HG03097 (cell line): ENCODE results near the gene LMF1.
"Not testable (repeated sequence)": the region's sequence is repeated elsewhere in the genome, so short reads cannot be mapped to it uniquely, and the experiment has no call there.

Source experiments
- ATAC-seq: cut with Tn5 transposase; IDR thresholded peaks from one replicate; pipeline ENCODE4 v1.9.1; 2021; ENCODE audit not compliant: unreplicated experiment, low FRiP score

LMF1 gene

GRCh38 chr16:839643-840408 is 131.0 kb downstream of the LMF1 start:
- no peak for ATAC-seq

- ATAC-seq: no peak
These were observed 132.0 kb downstream of the LMF1 start for GRCh38 chr16:838741-839140.

DNA sequence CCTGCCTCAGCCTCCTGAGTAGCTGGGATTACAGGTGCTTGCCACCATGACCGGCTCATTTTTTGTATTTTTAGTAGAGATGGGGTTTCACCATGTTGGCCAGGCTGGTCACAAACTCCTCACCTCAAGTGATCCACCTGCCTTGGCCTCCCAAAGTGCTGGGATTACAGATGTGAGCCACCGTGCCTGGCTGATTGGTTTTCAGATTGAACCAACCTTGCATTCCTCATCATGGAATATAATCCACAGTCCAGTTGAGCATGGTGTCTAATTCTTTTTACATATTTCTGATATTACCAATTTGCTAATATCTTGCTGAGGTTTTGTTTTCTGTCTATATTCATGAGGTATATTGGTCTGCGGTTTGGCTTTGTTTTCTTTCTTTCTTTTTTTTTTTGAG is 134.0 kb downstream of the LMF1 start:
- not testable (repeated sequence) for ATAC-seq

DNA sequence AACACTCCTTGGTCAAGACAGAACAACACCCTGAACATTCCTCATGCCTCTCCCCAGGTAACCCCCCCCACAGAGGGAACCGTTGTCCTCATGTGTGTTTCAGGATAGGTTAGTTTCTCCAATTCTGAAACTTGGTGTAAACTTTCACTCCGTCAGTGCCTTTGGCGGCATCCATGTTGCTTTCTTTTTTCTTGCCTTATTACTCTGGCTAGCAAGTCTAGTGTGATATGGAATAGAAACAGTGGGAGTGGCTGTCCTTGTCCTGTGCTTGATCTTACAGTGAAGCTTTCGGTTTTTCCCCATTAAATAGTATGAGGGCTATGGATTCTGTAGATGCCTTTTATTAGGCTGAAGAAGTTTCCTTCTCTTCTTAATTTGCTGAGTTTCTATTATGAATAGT is 134.6 kb downstream of the LMF1 start:
- no peak for ATAC-seq

DNA sequence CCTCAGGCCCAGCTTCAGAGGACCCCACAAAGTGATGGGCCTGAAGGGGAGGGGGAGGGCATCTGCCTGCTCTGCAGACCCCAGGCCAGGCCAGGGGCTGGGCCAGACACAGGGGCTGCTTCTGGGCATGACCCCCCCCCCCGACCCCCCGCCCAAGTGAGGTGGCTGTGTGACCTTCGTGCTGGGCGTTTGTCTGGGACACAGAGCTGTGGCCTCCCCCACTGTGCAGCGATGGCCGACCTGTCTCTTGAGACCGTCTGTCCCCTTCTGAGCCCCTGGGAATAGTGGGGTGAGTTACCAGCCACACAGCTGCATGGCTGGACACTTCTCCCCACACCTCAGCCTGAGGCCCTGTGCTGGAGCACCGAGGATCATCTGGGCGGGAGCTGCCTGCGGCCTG is 135.4 kb downstream of the LMF1 start:
- ATAC-seq: no peak

DNA sequence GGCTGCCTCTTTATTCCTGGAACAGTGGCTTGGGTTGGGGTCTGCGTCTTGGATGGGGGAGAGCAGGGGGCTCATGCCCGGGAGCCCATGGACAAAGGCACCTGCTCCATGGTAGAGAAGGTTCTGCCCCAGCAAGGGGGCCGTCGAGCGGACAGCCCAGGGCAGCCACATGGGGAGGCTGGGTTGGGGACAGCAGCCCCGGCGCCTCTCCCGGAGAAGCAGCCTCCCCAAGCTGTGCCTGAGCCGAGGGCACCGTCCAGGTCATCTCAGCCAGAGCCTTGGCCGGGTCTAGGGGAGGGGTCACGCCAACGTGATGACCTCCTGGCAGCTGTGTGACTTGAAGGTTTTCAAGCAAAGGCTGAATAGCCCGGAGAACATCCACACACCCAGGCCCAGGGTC is 137.4 kb downstream of the LMF1 start:
- ATAC-seq: no peak

DNA sequence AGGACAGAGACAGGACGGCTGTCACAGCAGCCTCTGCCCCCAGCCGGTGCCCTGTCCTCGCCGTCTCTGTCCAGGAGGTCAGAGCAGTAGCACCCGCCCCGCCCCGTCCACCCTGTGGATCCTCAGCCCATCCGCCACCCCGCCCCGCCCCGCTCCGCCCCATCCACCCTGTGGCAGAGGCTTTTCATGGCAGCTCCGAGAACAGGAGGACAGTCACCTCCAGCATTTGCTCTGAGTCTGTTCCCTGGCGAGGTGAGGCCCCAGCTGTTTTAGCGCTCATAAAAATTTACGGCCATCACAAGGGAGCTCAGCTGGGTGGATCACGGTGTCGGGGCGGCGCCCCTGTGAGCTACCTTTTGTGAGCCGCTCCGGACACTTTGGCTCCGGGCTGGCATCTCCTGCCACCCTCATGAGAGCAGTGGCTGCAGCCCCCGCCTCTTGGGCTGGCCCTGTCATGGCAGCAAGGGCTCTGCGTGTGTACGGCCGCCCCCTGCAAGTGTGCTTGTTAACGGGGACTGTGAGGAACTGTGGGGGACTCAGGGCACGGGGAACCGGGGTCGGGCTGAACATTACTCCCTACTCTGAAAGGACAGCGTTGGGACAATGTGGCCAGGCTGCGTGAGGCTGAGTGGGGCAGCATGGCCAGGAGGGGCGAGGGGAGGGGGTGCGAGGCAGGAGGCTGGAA is 138.0 kb downstream of the LMF1 start:
- ATAC-seq: no peak

DNA sequence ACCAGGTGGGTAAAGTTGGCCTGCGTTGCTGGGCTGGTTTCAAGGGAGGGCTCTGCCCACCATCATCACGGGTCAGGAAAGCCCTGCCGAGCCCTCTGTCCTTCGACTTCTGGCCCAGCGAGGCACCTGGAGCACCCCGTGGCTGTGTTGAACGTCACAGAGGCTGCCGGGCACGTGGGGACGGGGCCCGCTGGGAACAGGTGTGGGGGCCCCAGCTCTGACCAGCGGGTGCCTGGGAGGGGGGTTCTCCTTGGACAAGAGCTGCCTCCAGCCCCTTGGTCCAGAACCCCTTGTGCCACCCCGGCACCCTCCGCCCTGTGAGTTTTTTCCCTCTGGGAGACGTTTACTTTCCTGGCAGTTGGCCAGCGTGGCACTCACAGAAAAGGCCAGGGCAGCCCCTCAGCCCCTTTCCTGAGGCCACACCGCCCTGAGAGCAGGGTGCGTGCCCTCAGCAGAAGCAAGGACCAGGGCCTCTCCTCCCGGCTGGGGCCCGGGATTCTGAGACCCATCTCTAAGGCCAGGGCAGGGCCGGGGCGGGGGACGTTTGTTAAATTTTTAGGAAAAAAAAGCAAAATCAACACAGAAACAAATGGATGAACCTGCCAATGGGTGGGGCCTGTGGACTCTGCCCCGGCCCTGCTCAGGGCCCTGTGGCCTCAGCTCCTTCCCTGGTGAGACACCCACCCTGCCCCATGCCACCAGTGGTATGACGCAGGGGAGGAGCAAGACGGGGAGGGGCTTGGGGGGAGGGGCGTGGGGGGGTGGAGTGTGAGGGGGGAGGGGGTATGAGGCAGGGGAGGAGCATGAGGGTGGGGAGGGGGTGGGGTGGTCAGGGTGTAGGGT is 139.0 kb downstream of the LMF1 start:
- ATAC-seq: no peak

DNA sequence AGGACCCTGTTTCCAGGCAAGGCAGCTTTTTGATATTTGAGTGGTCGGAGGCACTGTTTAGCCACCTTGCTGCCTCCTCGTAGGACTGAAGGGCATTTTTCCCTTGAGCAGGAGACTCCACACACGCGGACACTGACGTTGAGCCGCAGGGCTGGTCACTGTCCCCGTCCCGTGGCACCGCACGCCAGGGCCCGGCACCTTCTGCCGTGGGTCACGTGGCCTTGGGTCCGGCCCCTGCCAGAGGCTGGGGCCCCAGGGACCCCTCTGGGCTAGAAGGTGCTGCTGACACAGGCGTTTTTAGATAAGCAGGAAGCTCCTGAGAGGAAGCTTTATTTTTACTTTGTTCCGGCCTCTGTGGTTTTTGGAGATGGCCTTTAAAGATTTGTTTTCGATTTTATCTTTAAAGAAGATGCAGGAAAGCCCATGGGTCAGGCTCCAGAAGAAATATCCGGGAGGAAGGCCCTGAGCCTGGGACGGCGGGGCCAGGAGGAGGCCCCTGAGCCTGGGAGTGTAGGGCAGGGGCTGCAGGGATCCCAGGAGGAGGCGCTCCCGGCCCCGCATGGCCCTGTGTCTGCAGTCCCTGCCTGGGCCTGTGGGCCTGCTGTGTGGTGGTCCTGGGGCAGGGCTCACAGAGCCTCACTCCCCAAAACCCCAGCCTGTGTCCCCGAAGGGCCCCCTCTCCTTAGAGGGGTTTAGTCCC is 139.8 kb downstream of the LMF1 start:
- ATAC-seq: no peak

GRCh38 chr16:830107-830870 is 140.5 kb downstream of the LMF1 start:
- no peak for ATAC-seq

DNA sequence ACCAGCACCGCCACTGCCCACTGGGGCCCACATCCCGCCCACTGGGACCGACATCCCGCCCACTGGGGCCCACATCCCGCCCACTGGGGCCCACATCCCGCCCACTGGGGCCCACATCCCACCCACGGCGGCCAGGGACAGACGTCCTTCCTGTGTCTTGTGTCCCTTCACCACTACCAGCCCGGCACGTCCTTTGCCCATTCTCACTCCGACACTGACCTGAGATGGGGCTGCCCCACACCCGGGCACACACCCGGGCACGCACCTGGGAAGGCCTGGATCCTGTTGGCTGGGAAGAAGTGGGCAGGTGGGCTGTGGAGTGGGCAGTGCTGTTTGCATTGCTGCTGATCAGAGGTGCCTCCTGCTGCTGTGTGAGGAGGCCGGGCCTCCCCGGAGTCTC is 141.9 kb downstream of the LMF1 start:
- no peak for ATAC-seq

DNA sequence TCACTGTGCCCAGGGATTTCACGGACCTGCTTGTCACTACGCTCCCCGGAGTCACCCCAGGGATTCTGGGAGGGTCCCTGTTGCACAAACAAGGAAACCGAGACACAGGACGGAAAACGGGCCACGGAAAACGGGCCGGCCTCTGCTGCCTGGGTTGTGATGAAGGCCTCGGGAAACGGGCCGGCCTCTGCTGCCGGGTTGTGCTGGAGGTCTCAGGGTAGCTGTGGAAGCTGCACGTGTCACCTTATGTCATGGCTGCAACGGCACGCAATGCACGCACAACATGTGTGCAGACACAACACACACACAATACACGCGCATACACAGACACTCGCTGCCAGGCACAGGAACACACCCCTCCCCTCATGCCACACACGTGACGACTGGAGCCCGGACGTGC is 143.3 kb downstream of the LMF1 start:
- ATAC-seq: no peak

DNA sequence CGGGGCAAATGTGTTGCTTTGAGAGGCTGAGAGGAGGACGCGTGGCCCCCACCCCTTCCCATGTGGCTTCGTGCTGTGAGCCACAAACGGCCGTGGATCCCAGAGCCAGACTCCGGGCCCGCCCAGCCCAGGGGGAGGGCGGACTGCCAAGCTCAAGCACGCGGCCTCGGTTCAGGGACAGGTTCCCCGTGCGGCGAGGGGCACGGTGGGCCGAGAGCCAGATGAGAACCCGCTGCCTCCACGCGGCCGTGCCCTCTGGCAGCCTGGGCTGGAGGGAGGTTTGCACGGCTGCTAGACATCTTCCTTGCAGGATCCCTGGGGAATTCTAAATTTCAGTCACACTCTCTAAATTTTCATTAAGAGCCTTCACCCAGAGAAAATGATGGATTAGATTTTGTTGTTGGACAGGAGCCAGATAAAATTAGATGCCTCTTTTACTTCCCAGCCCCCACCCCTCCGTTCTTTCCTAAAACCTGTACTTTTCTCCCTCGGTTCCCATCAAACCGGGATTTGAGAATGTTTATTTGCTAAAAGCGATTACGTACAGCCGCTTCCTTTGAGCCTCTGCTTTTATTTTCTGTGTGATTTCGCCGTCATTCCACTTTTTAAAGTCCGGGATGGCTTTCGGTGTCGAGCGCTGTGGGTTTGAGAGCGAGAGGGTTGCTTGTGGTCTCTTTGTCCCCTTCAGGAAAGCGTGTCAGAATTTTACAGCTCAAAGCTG is 145.3 kb downstream of the LMF1 start:
- no peak for ATAC-seq

- ATAC-seq: no peak
These were observed 146.2 kb downstream of the LMF1 start for GRCh38 chr16:824601-825000.

DNA sequence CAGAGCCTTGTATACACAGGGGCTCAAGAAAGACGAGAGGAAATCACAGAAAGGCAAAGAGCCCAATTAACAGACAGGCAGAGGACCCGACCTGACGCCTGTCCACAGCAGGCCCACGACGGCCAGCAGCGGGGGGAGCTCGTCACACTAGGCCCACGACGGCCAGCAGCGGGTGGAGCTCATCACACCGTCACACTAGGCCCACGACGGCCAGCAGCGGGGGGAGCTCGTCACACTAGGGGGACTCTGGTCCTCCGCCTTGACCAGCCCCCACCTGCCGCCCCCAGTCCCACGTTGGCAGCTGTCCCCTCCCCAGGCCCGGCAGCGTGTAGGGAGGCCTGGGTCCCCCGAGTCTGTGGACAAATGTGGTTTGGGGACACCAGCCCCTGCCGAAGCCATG is 146.6 kb downstream of the LMF1 start:
- ATAC-seq: no peak

DNA sequence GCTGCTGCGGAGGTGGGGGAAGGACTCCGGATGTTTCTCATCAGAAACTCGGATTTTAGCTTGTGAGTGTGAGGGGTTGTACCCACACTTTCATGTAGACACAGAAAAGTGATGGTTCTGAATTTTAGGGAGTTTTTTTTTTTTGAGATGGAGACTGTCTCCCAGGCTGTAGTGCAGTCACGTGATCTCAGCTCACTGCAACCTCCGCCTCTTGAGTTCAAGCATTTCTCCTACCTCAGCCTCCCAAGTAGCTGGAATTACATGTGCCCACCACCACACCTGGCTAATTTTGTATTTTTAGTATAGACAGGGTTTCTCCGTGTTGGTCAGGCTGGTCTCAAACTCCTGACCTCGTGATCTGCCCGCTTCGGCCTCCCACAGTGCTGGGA is 147.9 kb downstream of the LMF1 start:
- no peak for ATAC-seq

DNA sequence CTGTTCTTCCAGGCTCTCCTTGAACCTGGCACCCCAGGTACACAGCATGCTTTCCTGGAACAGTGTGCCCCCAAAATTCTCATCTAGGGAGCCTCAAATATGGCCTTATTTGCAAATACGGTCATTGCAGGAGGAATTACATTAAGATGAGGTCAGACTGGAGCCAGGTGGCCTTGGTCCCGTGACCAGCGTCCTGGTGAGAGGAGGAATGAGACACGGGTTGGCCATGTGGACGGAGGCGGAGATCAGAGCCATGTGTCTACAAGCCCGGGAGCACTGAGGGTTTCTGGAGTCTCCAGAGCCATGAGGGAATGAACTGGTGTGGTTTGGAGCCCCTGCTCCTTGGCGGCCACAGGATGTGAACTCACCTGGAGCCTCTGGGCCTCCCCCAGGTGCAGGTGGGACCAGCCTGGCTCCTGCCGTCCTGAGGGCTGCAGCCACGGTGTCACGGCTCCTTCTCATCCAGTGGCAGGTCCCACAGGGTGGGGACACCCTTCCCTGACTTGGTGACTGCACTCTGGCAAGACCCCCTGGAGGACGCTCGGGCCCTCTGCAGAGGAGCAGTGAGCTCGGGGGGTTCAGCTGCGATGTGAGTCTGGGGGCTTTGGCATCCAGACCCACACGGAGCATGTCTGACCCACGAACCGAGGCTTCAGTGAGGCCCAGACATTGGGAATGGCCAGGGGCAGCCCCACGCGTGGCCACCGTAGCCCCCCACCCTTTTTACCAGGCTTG is 148.4 kb downstream of the LMF1 start:
- ATAC-seq: no peak

DNA sequence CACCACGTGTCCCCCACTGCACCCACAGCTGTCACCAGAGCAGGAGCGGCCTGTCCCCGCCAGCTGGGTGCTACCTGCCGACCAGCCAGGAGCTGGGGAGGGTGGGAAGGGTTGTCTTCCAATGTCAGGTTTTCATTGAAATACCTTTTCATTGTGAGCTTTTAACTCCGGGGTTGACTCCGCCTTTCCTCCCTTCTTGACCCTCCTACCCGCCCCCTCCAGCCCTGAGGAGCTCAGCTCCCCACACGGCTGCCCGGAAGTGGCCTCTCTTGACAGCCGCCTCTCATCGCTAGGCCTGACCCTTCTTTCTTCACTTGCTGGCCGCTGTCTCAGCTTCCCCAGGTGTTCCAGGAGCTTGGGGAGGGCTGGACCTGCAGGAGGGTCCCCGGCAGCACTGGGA is 149.0 kb downstream of the LMF1 start:
- no peak for ATAC-seq

DNA sequence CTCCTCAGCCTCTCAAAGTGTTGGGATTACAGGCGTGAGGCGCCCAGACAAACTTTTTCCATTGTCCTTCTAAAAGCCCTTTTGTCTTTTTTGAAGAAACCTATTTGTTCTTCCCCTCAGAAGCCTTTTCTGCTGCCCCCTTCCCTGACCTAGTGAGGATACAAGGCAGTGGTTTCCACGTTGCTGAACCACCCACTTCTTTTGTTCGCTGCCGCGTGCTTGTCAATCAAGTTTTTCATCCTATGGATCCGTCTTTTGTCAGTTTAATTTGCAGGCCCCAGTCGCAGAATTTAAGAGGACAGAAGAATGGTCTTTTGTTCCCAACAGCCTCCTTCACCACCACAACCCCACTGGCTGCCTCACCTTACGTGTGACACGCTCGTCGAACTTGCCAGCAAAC is 150.0 kb downstream of the LMF1 start:
- ATAC-seq: no peak
